Lung (tissue), 12 donors: ENCODE measurements around the gene LEMD3. TPM values are rescaled to one million over a fixed set of nuclear protein-coding genes. Genes with fewer than 3 reads are reported as not detected.

Source experiments
- ATAC-seq: fragments of 200-7000 bp; cut with Tn5 transposase; one replicate; pipeline ENCODE4 v1.9.1; 2020; ENCODE audit warnings: moderate number of reproducible peaks; ENCODE audit not compliant: insufficient read depth, low FRiP score
- DNase-seq, 3 donors: peaks; one replicate each; pipeline ENCODE4 v3.0.0-alpha.2; 2013 to 2017
- H3K27ac ChIP-seq, 2 donors: one replicate each; pipeline ENCODE4 v1.5.1; 2013; ENCODE audit warnings: mild to moderate bottlenecking in 2 of 2, moderate library complexity in 2 of 2, control low read depth in 1 of 2, inconsistent platforms in 1 of 2, low read depth in 1 of 2, low read length in 1 of 2
- H3K27me3 ChIP-seq, 3 donors: one replicate each; pipeline ENCODE4 v1.5.1; 2013; ENCODE audit warnings: low read length in 2 of 3; ENCODE audit not compliant: control insufficient read depth in 3 of 3, insufficient read depth in 3 of 3
- H3K36me3 ChIP-seq, 4 donors: one replicate each; pipeline ENCODE4 v1.5.1; 2013; ENCODE audit warnings: low read length in 4 of 4, mild to moderate bottlenecking in 1 of 4, moderate library complexity in 1 of 4; ENCODE audit not compliant: control insufficient read depth in 4 of 4, insufficient read depth in 4 of 4
- H3K4me1 ChIP-seq, 5 donors: one replicate each; pipeline ENCODE4 v1.5.1; 2013; ENCODE audit warnings: low read length in 5 of 5, mild to moderate bottlenecking in 2 of 5, moderate library complexity in 1 of 5; ENCODE audit not compliant: control insufficient read depth in 5 of 5, insufficient read depth in 5 of 5
- H3K4me3 ChIP-seq: one replicate; pipeline ENCODE4 v1.5.1; 2013; ENCODE audit warnings: mild to moderate bottlenecking, control low read depth, moderate library complexity
- H3K9ac ChIP-seq, 2 donors: one replicate each; pipeline ENCODE4 v1.5.1; 2013; ENCODE audit warnings: low read length in 2 of 2, control low read depth in 1 of 2; ENCODE audit not compliant: insufficient read depth in 1 of 2
- H3K9me3 ChIP-seq, 4 donors: one replicate each; pipeline ENCODE4 v1.5.1; 2013; ENCODE audit warnings: low read length in 3 of 4, mild to moderate bottlenecking in 1 of 4, moderate library complexity in 1 of 4; ENCODE audit not compliant: control insufficient read depth in 4 of 4, insufficient read depth in 3 of 4
- CTCF ChIP-seq: IDR thresholded peaks from 2 replicates; pipeline ENCODE4 v1.5.1; 2012; ENCODE audit warnings: mild to moderate bottlenecking; ENCODE audit errors: control extremely low read depth, extremely low read depth
- WGBS, 2 donors: extraction: QIAGEN DNeasy Blood & Tissue Kit; methylation state at CpG; one replicate each; pipeline ENCODE4 v1.1.7; 2013; 5-methylcytosine and 5-hydroxymethylcytosine counted together
- polyA plus RNA-seq, 2 donors: library from polyadenylated mRNA; stranded (reverse); fragments of 200-250 nt; gene quantifications; one replicate each; pipeline ENCODE4 v1.2.1, GENCODE V29; 2013
- total RNA-seq, 2 donors: library from RNA; depleted of rRNA in 1 of 2; stranded (reverse); fragments of >200 nt in 1 of 2; gene quantifications; one replicate each; pipeline ENCODE4 v1.2.1, GENCODE V29; 2014 to 2021
- donor health status: control.
- donor health status: control.
- donor health status: Bipolar disorder and iron deficiency.
- donor health status: healthy.
- donor health status: DM: yes; HTN: yes; CAD: no.

Gene LEMD3
- total and polyA plus RNA-seq, 4 donors = 10.2 to 72.4 (median 23.0) TPM

GRCh38 chr12:65296508-65297265 is 127.3 kb downstream of the LEMD3 start:
- H3K27me3 ChIP-seq = no peaks in the 10 kb centered on the region
- DNase-seq (no peak), ATAC-seq (no peak)
- no peak overlapping the region for H3K9ac ChIP-seq
- 29 to 49% methylated on average over 1 of the region's 1 CpG for WGBS, 2 donors
- no peak for TF ChIP-seq CTCF
- no peak overlapping the region for H3K27ac ChIP-seq
- no peak overlapping the region for H3K4me3 ChIP-seq
- H3K9me3 ChIP-seq = no peaks in the 10 kb centered on the region
- H3K36me3 ChIP-seq = no peaks in the 10 kb centered on the region
- H3K4me1 ChIP-seq = peaks cover 0 to 27% (median 0%) of the 10 kb centered on the region in 5 donors

Other genes with a start within 250 kb of the LEMD3 start
- gene WIF1, start 48.3 kb upstream of the LEMD3 start, total RNA-seq = 100 to 1,000 TPM in 1 of 2 donors, 10 to 100 TPM in 1; 73.5 to 109 TPM
- gene WIF1, start 48.3 kb upstream of the LEMD3 start, polyA plus RNA-seq = 10 to 100 TPM; 16.9 to 28.4 TPM
- gene MSRB3, start 109.1 kb downstream of the LEMD3 start, total RNA-seq = 10 to 100 TPM; 41.4 to 41.5 TPM
- 10 to 100 TPM; 11.5 to 15.3 TPM for gene MSRB3, start 109.1 kb downstream of the LEMD3 start, polyA plus RNA-seq